Ectodermal cell (in vitro differentiated cells): ENCODE data around the gene OR2V1.
"Not testable (repeated sequence)": the region's sequence is repeated elsewhere in the genome, so short reads cannot be mapped to it uniquely, and the experiment has no call there.

Experiments
- H3K27ac ChIP-seq: 2 replicates; pipeline ENCODE4 v1.7.0; 2013; ENCODE audit warnings: mild to moderate bottlenecking, low read depth, low read length; ENCODE audit not compliant: insufficient read depth, poor library complexity, severe bottlenecking
- H3K27me3 ChIP-seq: 2 replicates; pipeline ENCODE4 v1.7.0; 2013; ENCODE audit warnings: mild to moderate bottlenecking, low read length; ENCODE audit not compliant: insufficient read depth, control insufficient read depth, poor library complexity, severe bottlenecking
- H3K36me3 ChIP-seq: one replicate; pipeline ENCODE4 v1.7.0; 2013; ENCODE audit warnings: low read length; ENCODE audit not compliant: control insufficient read depth, insufficient read depth
- H3K4me1 ChIP-seq: one replicate; pipeline ENCODE4 v1.7.0; 2013; ENCODE audit warnings: low read length; ENCODE audit not compliant: control insufficient read depth, insufficient read depth
- H3K4me3 ChIP-seq: 2 replicates; pipeline ENCODE4 v1.7.0; 2013; ENCODE audit warnings: low read depth, low read length, control low read depth; ENCODE audit not compliant: insufficient read depth
- H3K9me3 ChIP-seq: 2 replicates; pipeline ENCODE4 v1.7.0; 2013; ENCODE audit warnings: mild to moderate bottlenecking, low read length, moderate library complexity; ENCODE audit not compliant: control insufficient read depth
- WGBS, 2 experiments: methylation state at CpG; one replicate each; pipeline ENCODE4 v1.1.7; 2013; ENCODE audit warnings: missing lambda C conversion rate in 2 of 2; 5-methylcytosine and 5-hydroxymethylcytosine counted together

The OR2V1 gene

DNA sequence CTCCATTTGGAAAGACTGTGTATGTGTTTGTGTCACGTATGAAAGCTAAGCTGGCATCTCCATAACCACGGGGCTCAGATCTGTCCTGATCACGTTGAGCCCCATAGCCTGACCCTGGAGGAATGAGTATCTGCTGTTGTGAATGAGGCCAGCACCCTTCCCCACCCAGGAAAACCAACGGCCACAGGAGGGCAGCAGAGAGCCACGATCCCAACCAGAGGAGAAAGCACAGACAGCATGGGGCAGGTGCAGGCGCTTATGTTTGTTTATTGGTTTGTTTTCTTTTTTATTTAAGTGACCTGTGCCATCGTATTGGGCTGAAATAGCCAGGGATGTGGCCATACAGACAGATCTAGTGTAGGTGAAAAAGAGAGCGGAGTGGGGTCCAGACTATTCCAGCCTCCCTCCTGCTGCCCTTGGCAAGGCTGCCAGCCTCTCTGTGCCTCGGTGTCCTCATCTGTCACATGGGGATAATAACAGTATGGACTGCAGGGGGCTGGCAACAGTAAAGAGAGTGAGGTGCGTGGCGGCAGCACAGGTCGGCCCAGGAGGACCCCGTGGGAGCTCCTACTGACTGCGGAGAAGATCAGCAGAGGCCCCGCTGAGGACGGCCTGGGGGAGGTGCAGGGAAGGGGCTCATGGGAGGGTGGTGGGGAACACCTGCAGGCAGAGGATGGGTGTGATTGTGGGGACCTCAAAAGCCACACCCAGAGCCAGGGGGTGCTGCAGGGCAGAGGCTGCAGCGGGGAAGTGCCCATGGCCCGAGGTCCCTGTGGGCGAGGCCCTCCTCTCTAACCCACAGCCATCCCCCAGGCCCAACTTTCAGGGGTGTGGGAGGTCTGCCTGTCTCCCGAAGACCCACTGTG lies 28.6 kb upstream of the OR2V1 start:
- no peaks in the 10 kb centered on the region for H3K4me1 ChIP-seq
- H3K27ac ChIP-seq: no peak overlapping the region
- H3K9me3 ChIP-seq: no peaks in the 10 kb centered on the region
- 56 to 57% methylated on average over 20 of the region's 20 CpGs for WGBS, 2 experiments
- peaks cover 4% of the 10 kb centered on the region for H3K27me3 ChIP-seq
- H3K4me3 ChIP-seq: no peak overlapping the region
- no peaks in the 10 kb centered on the region for H3K36me3 ChIP-seq

GRCh38 chr5:181158869-181159268 lies 27.9 kb upstream of the OR2V1 start:
- WGBS, 2 experiments: 90 to 95% methylated on average over 2 of the region's 3 CpGs
- Histone ChIP-seq H3K4me1 (no peaks in the 10 kb centered on the region), H3K36me3 (no peaks in the 10 kb centered on the region), H3K27me3 (peaks cover 3% of the 10 kb centered on the region), H3K27ac (no peak overlapping the region), H3K9me3 (no peaks in the 10 kb centered on the region), H3K4me3 (no peak overlapping the region)

DNA sequence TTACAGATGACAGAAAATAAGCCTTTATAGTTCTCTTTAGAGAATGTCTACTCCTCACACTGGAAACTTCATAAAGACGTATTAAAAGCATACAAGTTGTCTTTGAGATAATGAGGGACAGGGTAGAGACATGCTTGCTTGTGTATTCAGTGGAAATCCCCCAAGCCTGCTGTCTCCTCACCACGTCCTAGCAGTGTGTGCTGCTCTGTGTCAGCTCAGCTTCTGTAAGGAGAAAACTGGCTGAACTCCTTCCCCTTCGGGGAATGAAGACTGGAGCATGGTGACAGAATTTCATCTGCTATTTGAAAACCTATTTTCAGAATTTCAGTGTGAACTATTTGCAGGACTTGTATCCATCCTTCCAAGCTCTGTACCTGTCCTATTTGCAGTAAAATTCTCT lies 25.8 kb upstream of the OR2V1 start:
- Histone ChIP-seq H3K4me1 (no peaks in the 10 kb centered on the region), H3K9me3 (no peaks in the 10 kb centered on the region), H3K36me3 (no peaks in the 10 kb centered on the region), H3K27ac (no peak overlapping the region), H3K4me3 (no peak overlapping the region), H3K27me3 (no peaks in the 10 kb centered on the region)
- 58 to 67% methylated on average over 3 of the region's 3 CpGs for WGBS, 2 experiments

GRCh38 chr5:181153814-181154213 lies 22.8 kb upstream of the OR2V1 start:
- 88 to 92% methylated on average over 5 of the region's 5 CpGs for WGBS, 2 experiments

GRCh38 chr5:181152406-181152805 lies 21.4 kb upstream of the OR2V1 start:
- WGBS, 2 experiments: 79 to 83% methylated on average over 9 of the region's 9 CpGs
- Histone ChIP-seq H3K4me3 (no peak overlapping the region), H3K36me3 (no peaks in the 10 kb centered on the region), H3K9me3 (no peaks in the 10 kb centered on the region), H3K4me1 (no peaks in the 10 kb centered on the region), H3K27ac (no peak overlapping the region), H3K27me3 (no peaks in the 10 kb centered on the region)

More at GRCh38 chr5:181153814-181154213, 22.8 kb upstream of the OR2V1 start:
- Histone ChIP-seq H3K9me3 (no peaks in the 10 kb centered on the region), H3K4me3 (no peak overlapping the region), H3K27me3 (no peaks in the 10 kb centered on the region), H3K27ac (no peak overlapping the region), H3K36me3 (no peaks in the 10 kb centered on the region), H3K4me1 (no peaks in the 10 kb centered on the region)

DNA sequence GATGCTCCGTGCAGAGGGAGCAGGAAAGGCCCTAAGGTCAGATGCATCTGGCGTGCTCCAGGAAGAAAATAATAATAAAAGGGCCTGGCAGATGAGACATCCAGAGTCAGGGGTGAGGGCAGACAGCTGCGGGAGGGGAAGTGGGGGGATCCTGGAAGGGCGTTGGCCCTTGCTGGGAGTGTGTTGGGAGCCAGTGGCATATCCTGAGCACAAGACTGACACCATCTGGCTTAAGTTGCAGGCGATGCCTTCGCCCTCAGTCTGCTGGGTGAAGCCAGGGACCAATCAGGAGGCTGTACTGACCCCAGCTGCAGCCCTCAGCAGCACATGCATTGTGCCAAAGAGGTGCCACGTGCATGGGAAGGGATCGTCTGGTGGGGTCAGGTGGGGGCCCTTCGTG lies 20.2 kb upstream of the OR2V1 start:
- Histone ChIP-seq H3K36me3 (no peaks in the 10 kb centered on the region), H3K4me1 (no peaks in the 10 kb centered on the region), H3K9me3 (no peaks in the 10 kb centered on the region), H3K27ac (no peak overlapping the region), H3K27me3 (no peaks in the 10 kb centered on the region), H3K4me3 (no peak overlapping the region)
- WGBS, 2 experiments: 56 to 58% methylated on average over 9 of the region's 9 CpGs

DNA sequence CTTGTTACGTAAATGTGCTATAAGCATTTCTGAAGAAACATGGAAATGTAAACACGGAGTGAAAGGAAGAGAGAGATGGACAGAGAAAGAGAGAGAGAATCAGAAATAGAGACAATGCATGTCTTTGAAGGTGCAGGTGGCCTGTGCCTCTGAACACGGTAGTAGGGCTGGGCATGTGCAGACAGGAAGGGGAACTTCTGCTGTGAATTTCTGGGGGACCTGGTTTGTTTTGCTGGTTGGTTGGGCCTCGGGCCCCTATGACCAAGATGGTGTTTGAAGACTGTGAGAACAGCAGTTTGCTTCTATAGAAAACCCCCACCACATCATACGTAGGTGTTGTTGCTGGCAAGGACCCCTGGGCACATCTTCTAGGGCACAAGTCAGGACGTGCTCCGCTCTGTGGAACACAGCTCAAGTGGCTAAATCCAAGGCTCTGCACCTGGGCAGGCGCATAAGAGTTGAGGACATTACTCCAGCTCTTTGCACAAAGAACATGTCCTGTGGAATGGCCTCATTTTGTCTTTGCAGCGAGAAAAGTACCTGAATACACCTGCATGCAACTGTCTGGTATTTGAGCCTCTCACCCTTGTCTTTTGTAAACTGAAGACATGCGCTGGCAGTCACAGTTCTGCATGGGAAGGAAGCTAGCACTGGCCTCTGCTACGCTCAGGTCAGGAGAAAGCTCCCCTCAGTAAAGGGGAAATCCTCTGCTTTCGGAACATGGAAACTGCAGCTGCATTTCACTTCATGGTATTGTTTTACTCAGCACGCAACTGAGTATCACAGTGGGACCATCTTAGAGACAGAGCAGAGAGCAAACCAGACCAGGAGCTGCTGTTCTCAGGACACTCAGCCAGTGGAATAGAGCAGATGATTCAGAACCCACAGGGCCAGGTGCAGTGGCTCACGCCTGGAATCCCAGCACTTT lies 19.1 kb upstream of the OR2V1 start:
- 83 to 86% methylated on average over 13 to 14 of the region's 14 CpGs for WGBS, 2 experiments
- H3K36me3 ChIP-seq: no peaks in the 10 kb centered on the region
- H3K27me3 ChIP-seq: no peaks in the 10 kb centered on the region
- no peak overlapping the region for H3K27ac ChIP-seq
- H3K9me3 ChIP-seq: no peaks in the 10 kb centered on the region
- H3K4me1 ChIP-seq: no peaks in the 10 kb centered on the region
- no peak overlapping the region for H3K4me3 ChIP-seq

DNA sequence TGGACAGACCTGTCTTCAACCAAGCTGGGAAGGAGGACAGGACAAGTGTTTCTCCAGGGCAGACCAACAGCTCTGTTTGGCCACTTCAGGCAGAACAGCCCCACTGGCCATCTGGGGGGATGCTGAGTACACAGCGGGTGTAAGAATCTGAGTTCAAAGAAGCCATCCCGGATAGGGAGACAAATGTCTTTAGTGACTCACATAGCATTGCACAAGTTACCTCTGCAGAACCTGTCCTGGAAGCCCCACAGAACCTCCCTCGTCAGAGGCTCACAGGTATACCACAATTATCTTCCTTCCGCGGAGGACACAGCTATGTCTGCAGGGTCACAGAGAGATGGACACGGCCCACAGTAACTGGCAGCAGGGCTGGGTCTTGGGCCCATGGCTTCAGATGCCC lies 18.4 kb upstream of the OR2V1 start:
- Histone ChIP-seq H3K36me3 (no peaks in the 10 kb centered on the region), H3K4me1 (no peaks in the 10 kb centered on the region), H3K27me3 (no peaks in the 10 kb centered on the region), H3K9me3 (no peaks in the 10 kb centered on the region), H3K4me3 (no peak overlapping the region), H3K27ac (no peak overlapping the region)
- 85% methylated on average over 6 of the region's 6 CpGs for WGBS, 2 experiments

GRCh38 chr5:181146927-181147636 lies 16.1 kb upstream of the OR2V1 start, which contains the start of gene OR2V2:
Gene OR2V2 (plus strand): TSS chr5:181147586. CDS start chr5:181154943, 7,357 bp downstream.
- not testable (repeated sequence) for H3K9me3 ChIP-seq, H3K4me1 ChIP-seq, H3K27me3 ChIP-seq, H3K36me3 ChIP-seq, H3K27ac ChIP-seq, H3K4me3 ChIP-seq
- 48 to 55% methylated on average over 7 of the region's 7 CpGs for WGBS, 2 experiments
